B cell (primary cell): ENCODE data around the gene GPR27. TPM values are rescaled to one million over a fixed set of nuclear protein-coding genes. Genes with fewer than 3 reads are reported as not detected.
A peak's percentile ranks its signal among the peaks of the same experiment; 100 is the strongest.

Experiments used
- ATAC-seq: fragments of 200-7000 bp; cut with Tn5 transposase; one replicate; pipeline ENCODE4 v1.10.0; 2021; ENCODE audit warnings: low read depth, mild to moderate bottlenecking, moderate number of reproducible peaks, moderate library complexity
- CTCF ChIA-PET: fragments of 350-600 bp; sonication (Branson Sonifier 250); formaldehyde crosslinking; loops from one replicate; lab custom pipeline; 2021; ENCODE audit warnings: antibody characterized with exemption, inconsistent platforms; lab: Charles Lee
- POLR2A ChIA-PET: fragments of 350-600 bp; sonication (Branson Sonifier 250); formaldehyde crosslinking; loops from one replicate; lab custom pipeline; 2021; ENCODE audit warnings: antibody characterized with exemption; lab: Charles Lee
- DNase-seq: peaks from one replicate; pipeline ENCODE4 v3.0.0; 2013
- H2AFZ ChIP-seq: 2 replicates; pipeline ENCODE4 v1.6.1; 2012; ENCODE audit warnings: mild to moderate bottlenecking, low read depth, low read length; ENCODE audit not compliant: insufficient read depth, poor library complexity, severe bottlenecking
- H3K27ac ChIP-seq, 2 donors: 1 replicate in 1 of 2; 2 replicates in 1 of 2; pipeline ENCODE4 v1.5.1; 2012 to 2013; ENCODE audit warnings: low read length in 2 of 2, mild to moderate bottlenecking in 2 of 2, moderate library complexity in 1 of 2
- H3K27me3 ChIP-seq, 4 experiments: fragments of 200-600 bp in 1 of 4; sonication (generic) in 1 of 4; replicated peaks in 1 of 4; 1 replicate in 2 of 4; 2 replicates in 2 of 4; pipeline versions ENCODE4 v1.6.1 to v1.7.0; 2013 to 2016; ENCODE audit warnings: low read length in 3 of 4, mild to moderate bottlenecking in 2 of 4, mixed read lengths in 1 of 4, moderate library complexity in 1 of 4; ENCODE audit not compliant: insufficient read depth in 4 of 4, control insufficient read depth in 3 of 4; ENCODE audit errors: control extremely low read depth in 1 of 4
- H3K36me3 ChIP-seq, 2 experiments: replicated peaks in 1 of 2; 1 replicate in 1 of 2; 2 replicates in 1 of 2; pipeline versions ENCODE4 v1.6.1 to v1.7.1; 2013; ENCODE audit warnings: low read length in 1 of 2; ENCODE audit not compliant: insufficient read depth in 2 of 2, control insufficient read depth in 1 of 2; ENCODE audit errors: control extremely low read depth in 1 of 2, extremely low read depth in 1 of 2
- H3K4me1 ChIP-seq, 2 donors: fragments of 200-600 bp in 1 of 2; sonication (generic) in 1 of 2; 1 replicate in 1 of 2; 2 replicates in 1 of 2; pipeline versions ENCODE4 v1.5.1 to v1.6.1; 2013 to 2017; ENCODE audit warnings: low read length in 2 of 2; ENCODE audit not compliant: control insufficient read depth in 2 of 2, insufficient read depth in 2 of 2
- H3K4me2 ChIP-seq: replicated peaks from 2 replicates; pipeline ENCODE3; 2012; ENCODE audit warnings: mild to moderate bottlenecking, low read depth, low read length; ENCODE audit not compliant: poor library complexity, severe bottlenecking
- H3K4me3 ChIP-seq, 5 experiments: fragments of 200-600 bp in 1 of 5; sonication (generic) in 1 of 5; 1 replicate in 3 of 5; 2 replicates in 2 of 5; pipeline versions ENCODE4 v1.5.1 to v1.7.0; 2011 to 2016; ENCODE audit warnings: low read length in 4 of 5, mild to moderate bottlenecking in 4 of 5, low read depth in 2 of 5, control low read depth in 1 of 5, moderate library complexity in 1 of 5; ENCODE audit not compliant: insufficient read depth in 1 of 5; ENCODE audit errors: control extremely low read depth in 1 of 5, extremely low read depth in 1 of 5
- H3K79me2 ChIP-seq: fragments of 200-600 bp; sonication (generic); one replicate; pipeline ENCODE4 v1.6.0; 2016; ENCODE audit warnings: low read length; ENCODE audit not compliant: control insufficient read depth, insufficient read depth
- H3K9ac ChIP-seq: fragments of 200-600 bp; sonication (generic); 2 replicates; pipeline ENCODE4 v1.6.1; 2017; ENCODE audit warnings: mild to moderate bottlenecking, low read length, moderate library complexity
- H3K9me3 ChIP-seq, 3 donors: one replicate each; pipeline versions ENCODE4 v1.6.1 to v1.7.1; 2013; ENCODE audit warnings: low read length in 2 of 3; ENCODE audit not compliant: control insufficient read depth in 2 of 3, insufficient read depth in 1 of 3; ENCODE audit errors: control extremely low read depth in 1 of 3
- H4K20me1 ChIP-seq: 2 replicates; pipeline ENCODE4 v1.6.0; 2012; ENCODE audit warnings: mild to moderate bottlenecking, low read length; ENCODE audit not compliant: insufficient read depth, control insufficient read depth, poor library complexity, severe bottlenecking
- H3K27ac Mint-ChIP-seq: one replicate; pipeline ENCODE4 v1.8.0; 2021; ENCODE audit warnings: mixed read lengths
- H3K27me3 Mint-ChIP-seq: one replicate; pipeline ENCODE4 v1.8.0; 2021; ENCODE audit warnings: mixed read lengths
- H3K4me1 Mint-ChIP-seq: one replicate; pipeline ENCODE4 v1.8.0; 2021; ENCODE audit warnings: mixed read lengths
- H3K4me3 Mint-ChIP-seq: one replicate; pipeline ENCODE4 v1.8.0; 2021; ENCODE audit warnings: mixed read lengths
- H3K9me3 Mint-ChIP-seq: one replicate; pipeline ENCODE4 v1.8.0; 2022; ENCODE audit warnings: mixed read lengths; ENCODE audit not compliant: insufficient read depth
- CTCF ChIP-seq: fragments of 200-600 bp; IDR thresholded peaks from one replicate; pipeline ENCODE4 v1.8.0; 2022; ENCODE audit warnings: antibody characterized with exemption, mild to moderate bottlenecking
- EZH2 ChIP-seq: IDR thresholded peaks from 2 replicates; pipeline ENCODE4 v1.6.1; 2012; ENCODE audit warnings: borderline replicate concordance, low read depth, mild to moderate bottlenecking, moderate library complexity, low read length; ENCODE audit not compliant: insufficient read depth, poor library complexity, severe bottlenecking
- WGBS: methylation state at CpG from one replicate; pipeline ENCODE4 v1.1.5; 2013; ENCODE audit warnings: missing lambda C conversion rate; ENCODE audit not compliant: insufficient coverage; 5-methylcytosine and 5-hydroxymethylcytosine counted together
- intact Hi-C: fragments of 100-400 bp; cut with micrococcal nuclease; formaldehyde crosslinking; loops from one replicate; pipeline ENCODE4 v1.10.0; 2022
- polyA plus RNA-seq: library from polyadenylated mRNA; depleted of rRNA; stranded (reverse); fragments of >200 nt; gene quantifications from 2 replicates; pipeline ENCODE4 v1.2.3, GENCODE V29; 2012
- total RNA-seq, 2 donors: library from RNA; stranded (reverse); fragments of 120-200 nt in 1 of 2; gene quantifications; 1 replicate in 1 of 2; 2 replicates in 1 of 2; pipeline versions ENCODE4 v1.2.3 to v1.2.4, GENCODE V29; 2013 to 2022

GPR27 gene
- total and polyA plus RNA-seq, 2 donors (not counting 1 experiment from before 2014, with no cell fraction given) = 0.04 TPM; not detected in 1

GRCh38 chr3:71723452-71724170 is 30.0 kb upstream of the GPR27 start:
- Histone ChIP-seq H3K9me3 (no peaks in the 10 kb centered on the region), H3K36me3 (no peaks in the 10 kb centered on the region), H3K4me3 (peak overlapping the region; percentile 59 to 71 (median 68)), H3K9ac (peak overlapping the region; percentile 70), H3K27ac (no peak overlapping the region), H2AFZ (peak overlapping the region; percentile 90), H4K20me1 (no peaks in the 10 kb centered on the region), H3K27me3 (peaks cover 0 to 22% (median 0%) of the 10 kb centered on the region in 4 experiments), H3K4me2 (peak overlapping the region; percentile 97), H3K79me2 (no peaks in the 10 kb centered on the region), H3K4me1 (peaks cover 24 to 29% of the 10 kb centered on the region in 2 donors)
- intact Hi-C loops = loop anchor here (2.0 to 10.0 kb wide), 3 partner anchors 381 to 1271 kb away; partner anchors contain the start of genes PPP4R2 and SHQ1
- CTCF ChIA-PET = interaction anchor here (1.0 to 3.0 kb wide), 2 partner anchors 11 to 1099 kb away, joined by 6 to 22 read pairs; no protein-coding TSS in a partner anchor
- POLR2A ChIA-PET = no interaction called here
- DNase-seq = peak; percentile 58
- ATAC-seq = no peak
- 0% methylated on average over 3 of the region's 6 CpGs for WGBS
- peak overlapping the region; percentile 82 for H3K4me3 Mint-ChIP-seq
- H3K9me3 Mint-ChIP-seq = no peaks in the 10 kb centered on the region
- peak overlapping the region; percentile 5 for H3K27ac Mint-ChIP-seq
- H3K27me3 Mint-ChIP-seq = peaks cover 16% of the 10 kb centered on the region
- no peak for TF ChIP-seq EZH2
- no peak for TF ChIP-seq CTCF
- peaks cover 34% of the 10 kb centered on the region for H3K4me1 Mint-ChIP-seq

GRCh38 chr3:71724171-71724453 is 29.5 kb upstream of the GPR27 start:
- DNase-seq (peak; percentile 20), ATAC-seq (no peak)
- no peaks in the 10 kb centered on the region for H3K36me3 ChIP-seq
- H3K4me2 ChIP-seq = peak overlapping the region; percentile 97
- Mint-ChIP-seq H3K4me1 (peaks cover 34% of the 10 kb centered on the region), H3K9me3 (no peaks in the 10 kb centered on the region), H3K27ac (no peak overlapping the region), H3K27me3 (peaks cover 14% of the 10 kb centered on the region), H3K4me3 (peak overlapping the region; percentile 82)
- H3K9me3 ChIP-seq = no peaks in the 10 kb centered on the region
- intact Hi-C loops = loop anchor here (10.0 kb wide), 2 partner anchors 381 to 1271 kb away; partner anchors contain the start of gene PPP4R2
- H3K4me1 ChIP-seq = peaks cover 24 to 29% of the 10 kb centered on the region in 2 donors
- H4K20me1 ChIP-seq = no peaks in the 10 kb centered on the region
- CTCF ChIA-PET = interaction anchor here (1.0 to 3.0 kb wide), 2 partner anchors 12 to 1098 kb away, joined by 6 to 22 read pairs; no protein-coding TSS in a partner anchor
- H3K27me3 ChIP-seq = peaks cover 0 to 27% (median 0%) of the 10 kb centered on the region in 4 experiments
- TF ChIP-seq EZH2 (no peak), CTCF (no peak)
- H3K79me2 ChIP-seq = no peaks in the 10 kb centered on the region
- peak overlapping the region; percentile 90 for H2AFZ ChIP-seq
- H3K27ac ChIP-seq = no peak overlapping the region
- H3K4me3 ChIP-seq = peak overlapping the region; percentile 59 to 71 (median 68)
- peak overlapping the region; percentile 70 for H3K9ac ChIP-seq
- POLR2A ChIA-PET = no interaction called here
